G401 (cell line): Measurements from ENCODE around the gene NOSTRIN. TPM values are rescaled to one million over a fixed set of nuclear protein-coding genes. Genes with fewer than 3 reads are reported as not detected.
A peak's percentile ranks its signal among the peaks of the same experiment; 100 is the strongest.
"Not testable (repeated sequence)": the region's sequence is repeated elsewhere in the genome, so short reads cannot be mapped to it uniquely, and the experiment has no call there.

ENCODE experiments used
- DNase-seq: peaks from one replicate; pipeline ENCODE4 v3.0.0-alpha.2; 2015; ENCODE audit warnings: low spot score
- in situ Hi-C: cut with HindIII; loops from 2 replicates; pipeline ENCODE4 v1.10.0; 2016; ENCODE audit warnings: low sequenced_read_pairs, mixed read lengths
- total RNA-seq: library from RNA; depleted of rRNA; stranded (reverse); fragments of >200 nt; shearing (Covaris generic); gene quantifications from 2 replicates; pipeline ENCODE4 v1.2.3, GENCODE V29; 2014; rRNA removed

The NOSTRIN gene
- not detected in 2 replicates for total RNA-seq

GRCh38 chr2:168801961-168802858 lies at the start of gene NOSTRIN:
Gene NOSTRIN, plus strand, starts transcription at chr2:168802637. Its CDS starts 10 bp downstream, at chr2:168802647.
- in situ Hi-C loops, result no loop called here
- no peak for DNase-seq

GRCh38 chr2:168753765-168754329 lies 48.6 kb upstream of the NOSTRIN start:
- in situ Hi-C loops, result no loop called here

DNA sequence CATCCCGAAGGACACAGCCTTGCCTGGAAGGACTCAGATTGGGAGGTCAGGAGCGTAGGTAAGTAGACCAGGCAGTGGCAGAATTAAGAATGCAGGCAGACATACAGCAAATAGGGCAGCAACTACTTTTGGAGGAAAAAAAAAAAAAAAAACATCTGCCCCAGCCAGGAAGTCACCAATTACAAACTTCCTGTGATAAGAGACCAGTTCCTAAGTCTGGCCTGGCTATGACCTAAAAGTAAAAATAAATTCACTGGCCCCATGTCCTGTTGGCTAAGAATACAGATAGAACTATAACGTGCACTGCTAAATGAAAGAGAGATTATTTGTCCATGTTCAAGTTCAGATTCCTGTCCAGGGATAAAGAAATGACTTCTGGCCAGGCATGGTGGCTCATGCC lies 45.2 kb upstream of the NOSTRIN start:
- in situ Hi-C loops, result no loop called here

More at GRCh38 chr2:168753765-168754329, 48.6 kb upstream of the NOSTRIN start:
- no peak for DNase-seq

DNA sequence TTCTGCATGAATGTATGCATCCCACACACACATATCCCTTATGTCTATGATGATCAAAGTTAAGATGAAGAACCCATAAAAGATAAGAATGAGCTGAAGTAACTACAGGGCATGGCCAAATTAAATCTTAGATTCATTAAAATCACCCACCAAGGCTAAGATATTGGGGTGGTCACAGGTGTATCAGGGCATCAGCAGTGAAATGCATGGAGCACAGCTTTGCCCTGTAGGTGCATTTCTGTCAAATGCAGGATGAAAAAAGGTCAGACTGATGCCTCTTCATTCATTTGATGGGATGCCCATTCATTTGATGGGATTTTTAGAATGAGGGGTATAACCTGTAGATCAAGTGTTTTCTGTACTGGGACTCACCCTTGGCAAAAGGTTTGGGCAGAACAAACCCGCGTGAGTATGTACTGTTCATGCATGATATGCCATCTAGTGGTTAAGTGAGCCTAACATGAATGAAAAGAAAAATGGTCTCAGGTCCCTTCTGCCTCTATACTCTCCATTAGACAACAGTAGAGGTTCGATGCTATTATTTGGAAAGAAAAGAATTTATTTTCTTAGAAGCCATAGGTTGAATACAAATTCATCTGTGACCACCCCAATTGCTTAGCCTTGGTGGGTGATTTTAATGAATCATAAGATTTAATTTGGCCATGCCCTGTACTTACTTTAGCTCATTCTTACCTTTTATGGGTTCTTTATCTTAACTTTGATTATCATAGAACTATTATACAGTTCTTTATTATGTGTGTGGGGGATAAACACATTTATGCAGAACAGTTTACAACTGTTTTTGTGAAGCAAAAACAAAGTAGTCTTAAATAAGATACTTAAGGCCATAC lies 43.2 kb upstream of the NOSTRIN start:
- in situ Hi-C loops, result no loop called here
- DNase-seq, result peak; percentile 47

More for the DNA sequence above, 45.2 kb upstream of the NOSTRIN start:
- no peak for DNase-seq

DNA sequence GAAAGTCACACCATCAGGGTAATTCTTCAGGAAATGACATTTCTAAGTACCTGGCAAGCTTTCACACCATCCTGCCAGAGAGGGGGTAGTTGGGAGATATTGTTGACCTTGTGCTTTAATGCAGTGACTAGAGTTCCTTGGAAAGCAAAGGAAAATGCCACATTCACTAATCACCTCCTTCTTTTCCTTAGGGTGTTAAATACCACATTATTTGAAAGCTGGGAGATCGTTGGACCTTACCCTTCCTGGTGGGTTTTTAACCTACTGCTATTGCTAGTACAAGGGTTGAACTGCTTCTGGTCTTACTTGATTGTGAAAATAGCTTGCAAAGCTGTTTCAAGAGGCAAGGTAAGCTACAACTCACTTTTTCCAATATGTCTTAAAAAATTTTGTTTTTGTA lies 37.0 kb upstream of the NOSTRIN start:
- in situ Hi-C loops, result no loop called here
- DNase-seq, result no peak

DNA sequence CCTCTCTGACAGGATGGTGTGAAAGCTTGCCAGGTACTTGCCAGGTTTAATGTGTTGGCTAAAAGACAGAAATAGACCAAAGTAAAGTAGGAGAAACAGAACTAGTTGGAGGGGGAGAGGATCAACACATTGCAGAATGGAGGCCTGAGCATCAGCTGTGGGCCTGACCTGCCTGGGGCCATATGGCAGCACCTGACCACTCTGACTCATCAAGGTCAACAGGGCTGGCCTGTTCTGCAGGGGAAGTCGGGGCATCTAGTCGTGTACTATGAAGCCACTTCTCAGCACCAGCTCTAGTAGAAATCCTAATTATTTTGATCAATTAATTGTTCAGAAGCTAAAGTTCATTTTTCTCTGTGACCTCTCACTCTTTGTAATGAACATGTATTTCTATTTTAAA lies 35.8 kb upstream of the NOSTRIN start:
- peak; percentile 13 for DNase-seq
- in situ Hi-C loops, result no loop called here

DNA sequence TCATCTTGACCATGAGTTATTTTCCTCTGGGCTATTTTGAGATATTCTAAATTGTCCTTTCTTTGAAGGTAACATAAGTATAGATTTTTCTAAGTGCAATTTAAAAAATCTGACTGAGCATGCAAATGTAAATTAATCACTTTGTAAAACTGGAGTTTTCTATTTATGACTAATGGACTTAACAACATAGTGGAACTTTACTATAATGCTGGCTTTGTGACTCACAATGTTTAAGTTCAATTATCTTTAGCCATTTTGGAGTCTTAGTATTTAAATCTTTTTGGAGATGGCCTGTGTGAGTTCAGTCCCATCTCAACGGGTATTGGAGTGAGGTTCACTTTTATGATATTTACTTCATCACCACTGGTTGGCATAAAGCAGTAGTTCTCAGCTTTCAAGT lies 35.2 kb upstream of the NOSTRIN start:
- in situ Hi-C loops, result no loop called here
- no peak for DNase-seq

GRCh38 chr2:168768357-168768756 lies 34.1 kb upstream of the NOSTRIN start:
- DNase-seq, in situ Hi-C loops: not testable (repeated sequence)

DNA sequence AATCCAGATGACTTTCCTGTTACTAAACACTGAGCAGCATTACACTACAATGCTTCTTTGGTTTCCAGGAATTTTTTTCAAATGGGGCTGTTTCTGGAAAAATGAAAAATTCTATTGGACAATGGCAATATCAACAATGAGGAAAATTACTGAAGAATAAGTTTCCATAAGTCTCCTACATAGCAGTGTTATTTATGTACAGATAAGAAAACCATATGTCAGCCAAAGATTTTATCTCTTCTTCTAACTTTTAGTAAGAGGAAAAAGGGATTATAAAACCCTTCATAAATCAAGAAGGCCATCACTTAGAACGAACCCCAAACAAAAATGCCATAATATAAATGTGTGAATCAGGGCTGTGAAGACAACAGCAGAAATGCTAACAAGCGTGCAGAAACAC lies 31.6 kb upstream of the NOSTRIN start:
- in situ Hi-C loops, result no loop called here
- no peak for DNase-seq

- no peak for DNase-seq
- in situ Hi-C loops, result no loop called here
Measured at GRCh38 chr2:168772704-168773103, 29.7 kb upstream of the NOSTRIN start.

GRCh38 chr2:168773128-168773527 lies 29.3 kb upstream of the NOSTRIN start:
- DNase-seq, result no peak
- in situ Hi-C loops, result no loop called here

- no peak for DNase-seq
- in situ Hi-C loops, result no loop called here
Measured at GRCh38 chr2:168773719-168774521, 28.5 kb upstream of the NOSTRIN start.

DNA sequence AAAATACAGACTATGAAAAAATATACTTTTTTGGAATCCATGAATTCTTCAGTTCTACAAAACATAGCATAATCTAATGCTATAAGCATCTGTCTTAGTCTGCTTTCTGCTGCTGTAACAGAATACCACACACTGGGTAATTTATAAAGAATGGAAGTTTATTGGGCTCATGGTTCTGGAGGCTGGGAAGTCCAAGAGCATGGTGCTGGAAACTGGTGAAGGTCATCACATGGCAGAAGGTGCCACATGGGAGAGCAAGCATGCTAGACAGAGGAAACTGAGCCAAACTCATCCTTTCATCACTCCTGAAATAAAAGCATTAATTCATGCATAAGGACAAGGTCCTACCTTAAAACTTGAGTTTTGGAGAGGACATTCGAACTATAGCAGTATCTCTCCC lies 26.6 kb upstream of the NOSTRIN start:
- no peak for DNase-seq
- in situ Hi-C loops, result no loop called here

- in situ Hi-C loops, result no loop called here
- DNase-seq, result no peak
Measured at GRCh38 chr2:168780669-168781071, 21.8 kb upstream of the NOSTRIN start.

DNA sequence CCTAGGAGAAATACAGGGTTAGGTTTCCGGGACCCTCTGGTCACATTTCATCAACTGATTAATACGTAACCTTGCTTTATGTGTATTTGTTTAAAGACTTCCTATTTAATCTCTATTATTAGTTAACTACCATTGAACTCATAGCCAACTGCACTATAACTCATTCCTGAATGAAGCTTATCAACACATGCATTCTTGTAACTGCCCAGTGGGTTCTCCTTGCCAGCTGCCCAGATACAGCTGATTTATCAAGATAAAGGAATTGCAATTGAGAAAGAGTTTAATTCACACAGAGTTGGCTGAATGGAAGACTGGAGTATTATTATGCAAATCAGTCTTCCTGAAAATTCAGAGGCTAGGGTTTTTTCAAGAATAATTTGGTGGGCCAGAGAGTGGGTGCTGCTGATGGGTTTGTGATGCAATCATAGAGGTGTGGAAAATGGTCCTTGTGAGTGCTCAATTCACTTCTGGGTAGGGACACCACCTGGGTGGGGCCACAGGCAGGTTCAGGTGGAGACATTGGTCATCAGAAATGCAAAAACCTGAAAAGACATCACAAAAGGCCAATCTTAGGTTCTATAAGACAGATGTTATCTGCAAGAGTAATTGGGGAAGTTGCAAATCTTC lies 21.1 kb upstream of the NOSTRIN start:
- in situ Hi-C loops, result no loop called here
- DNase-seq, result no peak

- in situ Hi-C loops, result no loop called here
- no peak for DNase-seq
Measured at GRCh38 chr2:168782271-168782670, 20.2 kb upstream of the NOSTRIN start.

DNA sequence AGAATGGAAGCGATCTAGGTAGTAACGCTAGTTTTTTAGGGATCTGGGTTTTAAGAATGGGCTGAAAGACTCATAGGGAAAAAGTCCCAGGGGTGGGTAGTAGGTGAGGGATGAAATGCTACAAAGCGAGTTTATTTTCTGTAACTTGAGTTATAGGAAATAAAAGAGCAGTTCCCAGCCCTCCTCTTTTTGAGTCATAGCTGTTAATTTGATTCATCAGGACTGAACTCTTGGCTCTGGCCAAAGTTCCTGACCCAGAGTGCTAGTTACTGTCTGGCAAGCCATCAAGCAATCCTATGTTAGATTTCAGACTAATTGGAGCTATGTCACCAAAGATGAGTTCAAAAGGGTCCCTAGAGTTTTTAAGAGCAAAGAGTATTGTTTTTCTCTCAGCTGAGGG lies 17.4 kb upstream of the NOSTRIN start:
- in situ Hi-C loops, result no loop called here
- no peak for DNase-seq

DNA sequence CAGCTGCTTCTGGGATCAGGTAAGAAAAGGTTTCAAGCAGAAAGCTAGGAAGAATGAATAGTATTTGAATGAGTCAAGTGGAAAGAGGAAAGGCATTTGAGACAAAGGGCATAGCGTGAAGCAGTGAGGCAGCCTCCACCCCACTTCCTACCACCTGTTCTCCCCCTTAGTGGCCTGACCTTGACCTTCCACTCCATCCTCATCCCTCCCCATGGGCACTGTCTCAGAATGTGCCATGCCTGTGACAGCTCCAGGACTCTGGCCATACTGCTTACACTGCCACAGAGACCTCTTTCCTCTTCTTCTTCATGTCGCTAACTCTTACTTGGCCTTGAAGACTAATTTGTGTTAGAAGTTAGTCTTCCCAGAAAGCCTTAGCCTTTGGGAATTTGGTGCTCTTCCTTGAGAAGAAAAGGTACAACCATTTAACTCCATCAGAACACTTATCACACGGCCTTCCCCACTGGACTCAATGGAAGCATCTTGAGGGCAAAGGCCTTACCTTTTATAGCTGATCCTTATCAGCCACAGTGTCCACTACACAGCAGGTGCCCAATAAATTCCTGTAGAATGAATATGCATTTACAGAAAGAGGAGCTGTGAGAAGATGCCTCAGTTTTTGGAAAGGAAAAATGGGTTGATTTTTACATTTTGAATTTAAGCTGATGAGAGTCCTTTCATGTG lies 15.2 kb upstream of the NOSTRIN start:
- in situ Hi-C loops, result no loop called here
- no peak for DNase-seq
